Mesodermal cell (in vitro differentiated cells): Measurements from ENCODE around the gene ZNF862.

Source experiments
- H3K27ac ChIP-seq: 2 replicates; pipeline ENCODE4 v1.7.0; 2013; ENCODE audit warnings: mild to moderate bottlenecking, low read depth, low read length, moderate library complexity; ENCODE audit not compliant: severe bottlenecking
- H3K36me3 ChIP-seq: 2 replicates; pipeline ENCODE4 v1.7.1; 2013; ENCODE audit warnings: mild to moderate bottlenecking, low read length, moderate library complexity; ENCODE audit not compliant: control insufficient read depth, insufficient read depth
- H3K4me1 ChIP-seq: one replicate; pipeline ENCODE4 v1.7.1; 2013; ENCODE audit warnings: mild to moderate bottlenecking, low read length; ENCODE audit not compliant: insufficient read depth, control insufficient read depth, poor library complexity, severe bottlenecking
- H3K4me3 ChIP-seq: 2 replicates; pipeline ENCODE4 v1.7.0; 2013; ENCODE audit warnings: low read length, control low read depth, mild to moderate bottlenecking; ENCODE audit not compliant: insufficient read depth, poor library complexity, severe bottlenecking; ENCODE audit errors: extremely low read depth
- H3K9me3 ChIP-seq: 2 replicates; pipeline ENCODE4 v1.7.1; 2013; ENCODE audit warnings: mild to moderate bottlenecking, low read length, moderate library complexity; ENCODE audit not compliant: control insufficient read depth
- WGBS, 2 experiments: methylation state at CpG; one replicate each; pipeline ENCODE4 v1.1.5; 2013; ENCODE audit warnings: missing lambda C conversion rate in 2 of 2; ENCODE audit not compliant: insufficient coverage in 2 of 2; 5-methylcytosine and 5-hydroxymethylcytosine counted together

ZNF862 gene

DNA sequence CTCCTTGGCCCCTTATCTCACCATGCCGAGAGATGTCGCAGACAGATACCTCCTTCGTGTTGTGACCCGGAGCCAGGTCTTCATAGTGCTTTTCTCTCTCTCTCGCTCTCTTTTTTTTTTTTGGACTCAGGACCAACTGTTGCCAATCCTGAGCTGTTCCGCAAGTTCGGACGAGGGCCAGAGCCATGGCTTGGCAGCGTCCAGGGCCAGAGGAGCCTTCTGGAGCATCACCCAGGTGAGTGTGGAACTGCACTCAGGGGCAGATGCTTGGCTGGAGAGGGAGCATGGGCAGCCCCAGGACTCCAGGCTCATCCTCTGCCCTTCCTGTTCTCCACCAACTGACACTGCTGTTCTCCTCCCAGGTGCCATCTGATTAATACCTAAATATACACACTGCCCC, 7.8 kb downstream of the ZNF862 start:
- no peaks in the 10 kb centered on the region for H3K36me3 ChIP-seq
- H3K27ac ChIP-seq, result no peak overlapping the region
- H3K4me3 ChIP-seq, result no peak overlapping the region
- H3K4me1 ChIP-seq, result no peaks in the 10 kb centered on the region
- H3K9me3 ChIP-seq, result no peaks in the 10 kb centered on the region
- 93 to 94% methylated on average over 7 to 8 of the region's 9 CpGs for WGBS, 2 experiments

DNA sequence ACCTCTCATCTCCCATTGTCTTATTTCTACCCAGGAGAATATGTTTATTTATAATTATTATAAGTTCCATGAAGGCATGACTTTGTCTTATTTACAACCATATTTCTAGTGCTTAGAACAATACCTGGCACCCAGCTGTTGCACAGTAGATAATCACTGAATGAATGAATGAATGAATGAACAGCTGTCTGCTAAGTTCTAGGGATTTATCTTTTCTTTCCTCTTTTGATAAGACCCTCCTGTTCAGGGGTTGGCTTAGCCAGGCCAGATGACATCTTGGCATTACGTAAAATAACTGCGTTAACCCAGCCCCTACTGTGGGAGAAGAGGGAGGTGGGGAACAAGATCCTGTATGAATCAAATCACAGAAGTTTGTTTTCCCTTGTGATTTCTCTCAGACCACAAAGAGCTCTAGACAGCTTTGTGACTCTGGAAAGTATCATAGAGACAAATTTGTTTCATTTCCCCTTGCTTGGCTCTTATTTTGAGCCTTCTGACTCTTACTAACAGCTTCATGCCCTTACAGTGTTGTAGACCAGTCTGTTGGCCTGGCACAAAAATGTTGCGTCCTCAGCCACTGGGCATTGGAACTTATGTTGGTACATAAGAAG, 8.4 kb downstream of the ZNF862 start:
- 100% methylated on average over 1 of the region's 3 CpGs for WGBS, 2 experiments
- H3K36me3 ChIP-seq, result no peaks in the 10 kb centered on the region
- no peak overlapping the region for H3K4me3 ChIP-seq
- no peaks in the 10 kb centered on the region for H3K4me1 ChIP-seq
- no peaks in the 10 kb centered on the region for H3K9me3 ChIP-seq
- H3K27ac ChIP-seq, result no peak overlapping the region

DNA sequence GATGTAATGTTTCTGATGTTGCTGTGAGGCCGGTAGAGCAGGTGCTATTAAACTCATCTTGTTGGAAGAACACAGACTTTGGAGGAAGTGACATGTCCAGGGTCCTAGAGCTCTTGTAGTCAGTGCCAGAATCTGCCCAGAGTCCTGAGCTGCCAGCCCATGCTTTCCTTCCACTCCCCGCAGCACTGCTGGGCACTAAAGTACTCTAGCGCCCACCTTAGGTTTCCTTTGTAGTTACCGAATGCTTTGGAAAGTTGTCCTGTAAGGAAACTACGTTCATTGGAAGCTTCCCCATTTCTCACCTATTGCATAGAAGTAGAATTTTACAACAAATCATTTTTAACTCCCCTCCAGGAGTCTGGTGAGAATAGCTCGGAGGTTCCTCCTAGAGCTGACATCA, 11.0 kb downstream of the ZNF862 start:
- 71 to 85% methylated on average over 6 of the region's 6 CpGs for WGBS, 2 experiments
- H3K4me1 ChIP-seq, result no peaks in the 10 kb centered on the region
- H3K27ac ChIP-seq, result no peak overlapping the region
- H3K36me3 ChIP-seq, result no peaks in the 10 kb centered on the region
- no peaks in the 10 kb centered on the region for H3K9me3 ChIP-seq
- no peak overlapping the region for H3K4me3 ChIP-seq

DNA sequence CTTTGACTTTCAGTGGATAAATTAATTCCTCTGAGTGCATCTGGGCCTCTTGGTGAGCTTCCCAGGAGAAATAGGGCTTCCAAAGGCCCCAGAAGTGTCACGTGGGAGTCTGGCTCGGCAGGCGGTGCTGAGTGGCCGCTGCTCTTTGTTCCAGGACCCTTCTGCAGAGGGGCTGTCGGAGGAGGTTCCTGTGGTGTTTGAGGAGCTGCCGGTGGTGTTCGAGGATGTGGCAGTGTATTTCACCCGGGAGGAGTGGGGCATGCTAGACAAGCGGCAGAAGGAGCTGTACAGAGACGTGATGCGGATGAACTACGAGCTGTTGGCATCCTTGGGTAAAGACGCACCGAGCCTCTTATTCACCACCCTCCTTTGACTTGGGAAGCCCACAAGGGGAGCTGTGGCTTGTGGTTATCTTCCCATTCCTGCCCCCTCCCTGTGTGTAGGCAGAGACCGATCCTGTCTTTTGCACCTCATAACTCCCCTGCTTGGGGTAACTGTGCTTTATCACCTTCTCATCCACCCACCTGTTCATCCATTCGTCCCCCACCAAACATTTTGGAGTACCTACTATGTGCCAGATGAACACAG, 11.9 kb downstream of the ZNF862 start:
- Histone ChIP-seq H3K4me1 (peaks cover 8% of the 10 kb centered on the region), H3K36me3 (no peaks in the 10 kb centered on the region), H3K27ac (no peak overlapping the region), H3K4me3 (no peak overlapping the region), H3K9me3 (no peaks in the 10 kb centered on the region)
- whole genome bisulfite sequencing, 2 experiments, result 72 to 82% methylated on average over 9 to 14 of the region's 16 CpGs

DNA sequence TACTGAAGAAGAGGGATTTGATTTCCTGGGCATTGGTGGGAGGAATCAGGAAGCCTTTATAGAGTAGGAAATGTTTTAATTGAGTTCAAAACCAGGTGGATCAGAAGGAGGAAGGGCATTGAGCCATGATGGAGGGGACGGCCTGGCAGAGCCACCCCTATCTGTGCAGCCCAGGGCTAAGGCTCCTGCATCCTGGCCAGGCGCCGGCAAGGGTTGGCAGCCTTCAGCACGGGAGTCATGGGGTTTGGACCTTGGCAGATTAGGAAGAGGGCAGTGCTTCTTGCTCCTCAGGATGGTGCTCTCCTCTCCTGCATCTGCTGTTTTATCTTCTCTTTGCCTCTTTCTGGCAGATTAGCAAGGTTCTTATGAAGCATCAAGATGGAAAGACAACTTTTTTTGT, 12.5 kb downstream of the ZNF862 start:
- H3K4me1 ChIP-seq, result peaks cover 14% of the 10 kb centered on the region
- H3K36me3 ChIP-seq, result no peaks in the 10 kb centered on the region
- no peaks in the 10 kb centered on the region for H3K9me3 ChIP-seq
- no peak overlapping the region for H3K27ac ChIP-seq
- WGBS, 2 experiments, result 100% methylated on average over 1 to 3 of the region's 4 CpGs
- no peak overlapping the region for H3K4me3 ChIP-seq

DNA sequence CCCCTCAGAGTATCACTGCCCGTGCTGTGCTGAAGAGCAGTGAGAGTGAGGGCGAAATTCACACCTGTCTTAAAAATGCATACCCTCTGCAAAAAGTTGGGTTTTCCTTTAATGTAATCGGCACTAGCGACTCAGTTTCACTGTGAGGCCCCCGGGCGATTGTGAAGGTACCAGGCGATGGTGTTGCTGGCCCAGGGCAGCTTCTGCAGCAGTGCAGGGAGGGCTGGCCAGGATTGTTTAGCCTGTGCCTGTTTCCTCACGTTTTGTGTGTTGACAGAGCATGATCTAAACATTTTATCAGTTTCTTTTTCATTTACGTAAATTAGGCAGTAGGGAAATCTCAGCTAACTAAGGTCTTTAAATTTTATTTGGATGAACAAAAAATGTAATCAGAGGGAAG, 13.3 kb downstream of the ZNF862 start:
- Histone ChIP-seq H3K4me1 (peaks cover 14% of the 10 kb centered on the region), H3K27ac (no peak overlapping the region), H3K36me3 (no peaks in the 10 kb centered on the region), H3K4me3 (no peak overlapping the region), H3K9me3 (no peaks in the 10 kb centered on the region)
- 85 to 90% methylated on average over 7 to 8 of the region's 9 CpGs for WGBS, 2 experiments

DNA sequence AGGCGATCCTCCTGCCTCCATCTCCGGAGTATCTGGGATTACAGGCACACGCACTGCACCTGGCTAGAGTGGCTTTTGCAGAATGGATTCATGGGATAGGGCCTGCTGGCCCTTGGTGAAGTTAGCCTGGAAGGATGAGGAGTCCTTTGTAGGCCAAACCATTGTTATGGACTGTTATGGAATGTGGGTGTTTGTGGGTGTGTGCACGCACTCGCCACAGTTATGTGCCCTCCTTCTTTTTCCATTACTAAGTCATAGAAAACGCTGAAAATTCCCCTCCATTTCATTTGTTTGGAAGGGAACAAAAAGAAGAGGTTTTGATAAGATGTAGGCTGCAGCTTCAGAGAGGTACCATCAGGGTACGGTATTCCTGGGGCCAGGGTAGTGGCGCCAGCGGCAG, 15.0 kb downstream of the ZNF862 start:
- no peak overlapping the region for H3K4me3 ChIP-seq

DNA sequence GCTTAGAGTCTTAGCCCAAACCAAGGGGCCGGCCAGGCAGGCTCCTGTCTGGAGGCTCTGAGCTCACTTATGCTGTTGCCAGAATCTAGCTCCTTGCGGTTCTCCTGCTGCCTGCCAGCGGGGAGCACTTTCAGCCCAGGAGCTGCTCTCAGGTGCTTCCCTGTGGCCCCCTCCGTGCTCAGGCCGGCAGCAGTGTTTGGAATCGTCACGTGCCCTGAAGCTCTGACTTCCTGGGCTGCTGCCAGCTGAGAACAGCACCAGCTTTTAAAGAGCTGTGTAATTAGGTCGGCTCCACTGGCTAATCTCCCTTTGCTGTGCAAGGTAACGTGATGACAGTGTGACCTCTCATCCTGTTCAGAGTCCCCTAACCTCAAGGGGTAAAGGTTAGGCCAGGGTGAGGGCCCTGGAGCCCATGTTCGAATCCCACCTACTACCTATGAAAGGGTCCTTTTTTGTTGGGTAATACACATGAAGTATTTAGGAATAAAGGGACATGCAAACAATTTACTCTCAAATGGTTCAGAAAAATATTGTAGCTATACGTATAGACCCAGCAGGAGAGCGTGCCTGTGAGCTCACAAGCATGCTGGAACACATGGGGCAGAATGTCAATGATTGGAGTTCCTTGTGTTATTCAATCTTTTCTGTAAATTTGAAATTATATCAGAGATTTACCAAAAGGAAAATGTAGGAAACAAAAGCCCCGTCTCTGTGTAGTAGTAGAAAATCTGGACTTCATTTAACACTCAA, 16.6 kb downstream of the ZNF862 start:
- Histone ChIP-seq H3K27ac (no peak overlapping the region), H3K4me3 (no peak overlapping the region)
- 26 to 31% methylated on average over 8 to 10 of the region's 13 CpGs for WGBS, 2 experiments

More for the DNA sequence above, 15.0 kb downstream of the ZNF862 start:
- H3K9me3 ChIP-seq, result no peaks in the 10 kb centered on the region
- H3K4me1 ChIP-seq, result peaks cover 14% of the 10 kb centered on the region
- no peaks in the 10 kb centered on the region for H3K36me3 ChIP-seq
- H3K27ac ChIP-seq, result no peak overlapping the region
- WGBS, 2 experiments, result 98 to 100% methylated on average over 3 to 6 of the region's 9 CpGs

DNA sequence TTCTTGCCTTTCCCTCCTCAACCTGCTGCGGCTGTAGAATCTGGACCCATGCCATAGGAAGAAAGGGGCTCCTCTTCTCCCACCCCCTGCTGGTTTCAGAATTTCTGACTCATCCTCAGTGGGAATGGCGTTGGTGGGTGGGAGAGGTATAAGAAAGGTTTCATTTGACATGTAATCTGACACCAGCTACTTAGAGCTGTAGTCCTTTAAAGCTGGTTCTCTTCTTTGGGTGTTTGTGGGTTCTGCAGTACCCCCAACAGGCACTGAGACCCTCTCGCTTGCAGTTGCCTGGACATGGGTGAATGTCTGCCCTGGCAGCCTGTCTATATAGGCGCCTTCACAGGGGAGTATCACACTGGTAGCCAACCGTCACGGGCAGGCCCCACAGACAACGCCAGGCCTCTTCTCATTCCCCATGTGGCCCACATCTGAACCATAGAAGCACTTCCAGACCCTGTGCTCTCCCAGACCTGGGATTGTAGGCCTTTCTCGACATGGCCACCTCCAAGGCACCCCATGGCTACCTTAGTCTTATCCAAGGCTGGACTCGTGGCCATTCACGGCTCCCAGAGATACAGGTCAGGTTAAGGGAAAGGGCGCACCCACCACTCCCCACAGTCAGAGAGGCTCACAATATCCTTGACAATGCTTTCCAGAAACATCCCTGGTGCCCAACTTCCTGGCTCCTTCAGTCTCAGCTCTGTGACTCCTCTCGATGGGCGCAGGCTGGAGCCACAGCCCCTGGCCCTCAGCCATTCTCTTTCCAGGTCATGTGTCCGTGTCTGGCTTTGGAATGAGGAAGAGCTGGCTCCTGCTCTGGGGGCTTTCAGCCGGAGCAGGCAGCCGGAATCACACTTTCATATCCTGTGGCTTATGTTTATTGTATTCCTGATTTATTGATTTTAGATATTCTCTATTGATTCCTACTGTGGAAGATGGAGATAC, 17.5 kb downstream of the ZNF862 start:
- Histone ChIP-seq H3K36me3 (no peaks in the 10 kb centered on the region), H3K4me3 (no peak overlapping the region), H3K27ac (no peak overlapping the region), H3K4me1 (peaks cover 14% of the 10 kb centered on the region), H3K9me3 (no peaks in the 10 kb centered on the region)
- WGBS, 2 experiments, result 90 to 92% methylated on average over 12 of the region's 16 CpGs

More for the DNA sequence above, 16.6 kb downstream of the ZNF862 start:
- H3K9me3 ChIP-seq, result no peaks in the 10 kb centered on the region
- H3K4me1 ChIP-seq, result peaks cover 14% of the 10 kb centered on the region
- H3K36me3 ChIP-seq, result no peaks in the 10 kb centered on the region

DNA sequence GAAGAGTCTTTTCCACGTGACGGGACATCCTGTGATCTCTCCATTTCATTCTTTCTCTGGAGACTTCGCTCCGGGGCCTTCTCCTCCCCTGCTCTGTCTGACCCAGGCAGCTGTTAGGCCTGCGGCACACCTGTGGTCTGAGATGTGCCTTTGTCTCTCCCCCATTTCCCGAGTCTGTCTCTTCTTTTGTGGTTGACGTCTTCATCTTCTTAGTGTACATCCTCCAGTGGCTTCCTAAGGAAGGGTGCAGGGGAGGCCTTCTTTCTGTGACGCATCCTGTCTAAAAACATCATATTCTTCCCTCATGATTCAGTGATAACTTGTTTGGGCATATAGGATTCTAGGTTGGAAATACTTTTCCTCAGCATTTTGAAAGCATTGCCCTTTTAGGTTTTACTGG, 18.4 kb downstream of the ZNF862 start:
- Histone ChIP-seq H3K9me3 (no peaks in the 10 kb centered on the region), H3K36me3 (no peaks in the 10 kb centered on the region), H3K4me3 (no peak overlapping the region), H3K27ac (no peak overlapping the region), H3K4me1 (peaks cover 14% of the 10 kb centered on the region)
- 83 to 92% methylated on average over 6 of the region's 8 CpGs for WGBS, 2 experiments
